A204.1 (cell line): Measurements from ENCODE around the gene DGLUCY.
A peak's percentile ranks its signal among the peaks of the same experiment; 100 is the strongest.
"Not testable (repeated sequence)": the region's sequence is repeated elsewhere in the genome, so short reads cannot be mapped to it uniquely, and the experiment has no call there.

Experiments used
- FAIRE-seq: peaks from 2 replicates; lab custom pipeline; 2012; peaks lifted over from hg19 to GRCh38; lab: Jason Lieb, UNC

The DGLUCY gene

GRCh38 chr14:91138511-91139359 is 24.9 kb downstream of the DGLUCY start:
- no peak for FAIRE-seq

- no peak for FAIRE-seq
Observed at GRCh38 chr14:91139776-91140175, 25.9 kb downstream of the DGLUCY start.

- peak; percentile 23 for FAIRE-seq
Observed at GRCh38 chr14:91140672-91141071, 26.8 kb downstream of the DGLUCY start.

GRCh38 chr14:91142214-91142668 is 28.4 kb downstream of the DGLUCY start:
- FAIRE-seq, result no peak

- FAIRE-seq, result no peak
Observed at GRCh38 chr14:91143862-91144261, 30.0 kb downstream of the DGLUCY start.

- no peak for FAIRE-seq
Observed at GRCh38 chr14:91144425-91145145, 30.7 kb downstream of the DGLUCY start.

GRCh38 chr14:91145391-91146160 is 31.7 kb downstream of the DGLUCY start:
- no peak for FAIRE-seq

- no peak for FAIRE-seq
Observed at GRCh38 chr14:91146661-91147060, 32.8 kb downstream of the DGLUCY start.

- no peak for FAIRE-seq
Observed at GRCh38 chr14:91149462-91149861, 35.6 kb downstream of the DGLUCY start.

GRCh38 chr14:91152499-91152898 is 38.6 kb downstream of the DGLUCY start:
- FAIRE-seq, result no peak

- no peak for FAIRE-seq
Observed at GRCh38 chr14:91153360-91153759, 39.5 kb downstream of the DGLUCY start.

GRCh38 chr14:91154851-91155625 is 41.2 kb downstream of the DGLUCY start:
- FAIRE-seq, result no peak

GRCh38 chr14:91155626-91156089 is 41.8 kb downstream of the DGLUCY start:
- no peak for FAIRE-seq

GRCh38 chr14:91156142-91156666 is 42.3 kb downstream of the DGLUCY start:
- FAIRE-seq, result not testable (repeated sequence)

- not testable (repeated sequence) for FAIRE-seq
Observed at GRCh38 chr14:91156877-91157276, 43.0 kb downstream of the DGLUCY start.

- FAIRE-seq, result no peak
Observed at GRCh38 chr14:91158091-91158790, 44.4 kb downstream of the DGLUCY start.

GRCh38 chr14:91159182-91159581 is 45.3 kb downstream of the DGLUCY start:
- FAIRE-seq, result no peak

GRCh38 chr14:91159906-91160305 is 46.0 kb downstream of the DGLUCY start:
- no peak for FAIRE-seq

GRCh38 chr14:91163316-91163715 is 49.4 kb downstream of the DGLUCY start:
- FAIRE-seq, result no peak

GRCh38 chr14:91164676-91165075 is 50.8 kb downstream of the DGLUCY start:
- FAIRE-seq, result no peak

GRCh38 chr14:91167380-91167770 is 53.5 kb downstream of the DGLUCY start:
- no peak for FAIRE-seq
